Measurements from ENCODE around the gene TEX50.
"Not testable (repeated sequence)": the region's sequence is repeated elsewhere in the genome, so short reads cannot be mapped to it uniquely, and the experiment has no call there.

TEX50 gene

DNA sequence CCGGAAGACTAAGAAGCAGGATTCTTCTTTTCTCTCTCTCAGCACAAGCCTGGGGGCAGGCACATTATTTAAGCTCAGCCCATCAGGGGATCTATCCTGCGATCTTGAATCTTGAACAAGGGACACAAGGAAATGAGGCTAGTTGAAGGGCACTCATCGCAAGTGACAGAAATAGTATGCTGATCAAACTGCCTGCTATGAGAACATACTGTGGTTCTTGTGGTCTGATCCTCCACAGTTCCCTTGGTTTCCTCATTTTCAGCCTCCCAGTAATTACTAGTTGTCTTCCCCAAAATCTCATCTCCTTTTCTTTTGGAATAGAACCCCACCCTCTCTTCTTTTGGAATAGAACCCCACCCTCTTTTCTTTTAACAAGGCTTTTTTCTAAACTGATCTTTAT is 28.0 kb downstream of the TEX50 start:
- DNase-seq: no peak

- no peak for DNase-seq
These were observed 31.5 kb downstream of the TEX50 start for GRCh38 chr1:173666646-173667045.

- no peak for DNase-seq
These were observed 34.4 kb downstream of the TEX50 start, which contains the start of gene ANKRD45 for GRCh38 chr1:173669491-173669941. Gene ANKRD45, minus strand, starts transcription at chr1:173669851. Its CDS starts 10,433 bp downstream, at chr1:173659418.

- not testable (repeated sequence) for DNase-seq
These were observed 39.4 kb downstream of the TEX50 start for GRCh38 chr1:173674496-173674895.

GRCh38 chr1:173680152-173680551 is 45.0 kb downstream of the TEX50 start:
- DNase-seq: not testable (repeated sequence)

DNA sequence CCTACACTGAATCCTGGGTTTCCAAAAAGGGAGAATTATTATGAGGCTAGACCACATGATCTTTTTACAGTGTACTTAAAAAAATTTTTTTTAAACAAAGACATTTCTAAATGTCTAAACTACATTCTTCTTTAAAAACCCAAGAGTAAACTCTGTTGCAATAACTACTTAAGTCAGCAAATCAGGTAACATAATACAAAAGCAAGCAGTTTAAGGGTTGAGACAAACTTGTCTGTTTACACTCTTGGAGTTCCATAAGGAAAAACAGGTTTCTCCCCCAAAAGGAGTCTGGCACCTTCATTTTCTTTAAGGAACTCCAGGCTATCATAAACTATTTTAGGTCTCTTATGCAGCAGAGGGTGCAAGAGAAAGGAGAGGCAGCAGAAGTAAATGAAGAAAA is 47.0 kb downstream of the TEX50 start:
- DNase-seq: no peak

- DNase-seq: not testable (repeated sequence)
These were observed 48.7 kb downstream of the TEX50 start for GRCh38 chr1:173683838-173684237.

DNA sequence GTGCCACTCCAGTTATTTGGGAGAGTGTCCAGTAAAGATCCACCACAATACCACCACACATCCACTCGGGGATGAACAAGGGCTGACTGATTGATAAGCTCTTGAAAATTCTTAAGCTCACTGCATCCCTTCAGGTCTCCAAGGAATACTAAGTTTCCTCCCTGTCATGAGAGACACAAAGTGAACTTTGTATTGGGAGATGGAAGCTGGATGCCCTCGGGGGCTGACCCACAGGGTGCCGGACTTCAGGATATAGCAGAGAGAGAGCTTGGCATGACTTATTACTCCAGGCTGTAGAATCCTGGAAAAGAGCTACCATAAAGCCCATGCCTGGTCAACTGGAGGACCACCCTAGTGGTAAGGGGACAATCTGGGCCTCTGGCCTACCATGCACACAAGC is 50.0 kb downstream of the TEX50 start:
- DNase-seq: not testable (repeated sequence)
